Stimulated activated CD4-positive, alpha-beta T cell treated with anti-CD3 and anti-CD28 coated beads, Interleukin-1b, Interleukin-23, amount 100 ng/mL, for 48 hours (primary cell): ENCODE data around the gene ANKRD55.

Experiments used
- DNase-seq: peaks from one replicate; pipeline ENCODE4 v3.0.0-alpha.2; 2020

Gene ANKRD55

DNA sequence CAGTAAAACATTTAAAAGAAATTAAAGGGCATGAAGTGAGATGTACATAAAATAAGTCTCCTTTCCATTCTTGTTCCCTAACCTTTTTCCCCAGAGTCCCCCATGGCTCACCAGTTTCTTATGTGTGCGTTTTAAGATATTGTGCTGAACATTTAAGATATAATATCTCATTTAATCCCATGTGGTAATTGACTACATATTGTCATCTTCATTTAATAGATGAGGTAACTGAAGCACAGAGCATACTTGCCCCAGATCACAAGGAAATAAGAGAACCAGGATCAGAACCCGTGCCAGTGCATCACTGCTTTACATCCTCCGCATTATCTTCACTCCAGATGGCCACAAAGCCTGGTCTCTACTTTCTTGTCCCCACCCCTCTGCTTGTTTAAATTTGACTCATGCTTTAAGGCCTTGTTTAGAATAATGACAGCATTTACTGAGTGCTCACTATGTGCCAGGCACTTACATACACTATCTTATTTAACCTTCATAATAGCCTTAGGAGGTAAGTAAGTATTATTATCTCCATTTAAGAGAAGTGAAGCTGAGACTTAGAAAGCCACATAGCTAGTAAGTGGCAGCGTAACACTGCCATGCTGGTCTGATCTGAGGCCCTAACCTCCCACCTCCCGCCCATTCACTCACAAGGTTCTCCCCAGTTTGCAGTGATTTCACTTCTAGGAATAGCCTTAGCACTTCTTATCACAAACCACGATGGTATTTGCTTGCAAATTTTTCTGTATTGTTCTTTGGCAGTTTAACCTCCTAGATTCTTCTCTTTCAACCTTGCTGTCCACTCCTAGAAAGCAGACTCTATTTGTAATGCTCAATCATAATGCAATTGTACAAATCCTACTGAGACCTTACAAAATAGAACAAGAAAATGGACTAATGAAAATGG is 160.0 kb downstream of the ANKRD55 start:
- DNase-seq, result no peak

DNA sequence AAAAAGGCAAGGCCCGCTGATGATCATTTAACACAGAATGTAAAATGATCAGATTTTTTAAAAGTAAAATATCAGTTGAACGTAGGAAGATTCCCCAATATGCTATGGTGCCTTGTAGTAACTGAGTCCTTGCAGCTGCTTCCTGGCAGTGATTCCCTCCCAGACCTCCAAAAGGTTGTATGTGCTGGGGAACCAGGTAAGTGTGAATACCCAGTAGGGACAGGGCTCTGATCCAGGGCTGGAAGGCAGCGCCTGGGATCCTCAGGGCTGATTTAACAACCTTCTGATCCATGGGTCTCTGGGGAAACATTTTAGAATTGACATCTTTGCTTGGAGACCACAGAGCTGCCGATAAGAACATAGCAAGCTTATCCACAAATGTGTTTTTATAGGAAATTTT is 161.7 kb downstream of the ANKRD55 start:
- no peak for DNase-seq

DNA sequence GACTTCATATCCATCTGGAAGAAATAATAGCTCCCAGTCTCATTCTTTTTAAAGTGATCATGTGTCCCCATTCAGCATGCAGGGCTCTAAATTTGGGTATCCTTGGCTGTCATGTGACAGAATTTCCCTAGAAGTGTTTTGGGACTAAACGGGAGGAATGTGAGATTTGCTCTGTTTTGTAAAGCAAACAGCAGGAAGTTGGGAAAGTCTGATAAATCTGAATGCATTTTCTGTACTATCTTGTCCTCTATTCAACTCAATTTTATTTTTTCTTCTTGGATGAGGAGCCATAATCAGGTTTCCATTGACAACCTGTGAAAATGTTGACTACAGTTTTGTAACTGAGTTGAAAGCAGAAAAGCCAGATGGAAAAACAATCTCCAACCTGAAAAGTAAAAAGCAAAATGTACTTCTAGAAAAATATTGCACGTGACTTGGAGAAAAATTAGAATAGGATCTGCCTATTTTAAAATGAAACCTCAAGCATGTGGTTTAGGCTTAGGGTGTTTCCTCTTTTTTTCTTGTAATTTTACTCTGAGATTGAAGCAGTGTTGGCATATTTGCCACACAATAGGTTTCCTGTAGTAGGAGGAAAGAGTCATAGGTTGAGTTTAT is 162.2 kb downstream of the ANKRD55 start:
- DNase-seq, result no peak

DNA sequence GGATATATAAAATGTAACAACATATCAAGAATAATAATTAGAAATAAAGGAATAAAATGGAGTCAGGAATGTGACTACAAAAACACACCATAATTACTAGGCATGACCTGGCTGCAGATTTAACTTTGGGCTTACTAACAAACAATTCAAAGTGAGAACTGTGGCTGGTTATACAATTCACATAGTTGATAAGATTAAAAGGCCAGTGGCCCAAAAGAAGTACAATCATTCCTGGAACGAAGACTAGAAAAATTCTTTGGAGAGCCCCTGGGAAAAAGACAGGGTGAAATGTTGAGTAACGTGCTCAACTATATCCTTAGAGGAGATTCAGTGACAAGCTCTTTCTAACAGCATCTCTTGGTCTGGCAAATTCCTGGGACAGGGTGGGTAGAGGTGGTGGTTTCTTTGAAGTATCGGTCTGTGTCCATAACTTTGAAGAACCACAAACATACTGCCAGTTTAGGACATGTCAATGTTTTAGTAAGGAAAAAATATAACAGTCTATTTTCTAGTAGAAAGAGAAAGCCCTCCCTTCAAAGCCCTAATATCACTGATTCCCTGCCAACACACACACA is 163.4 kb downstream of the ANKRD55 start:
- DNase-seq, result no peak

DNA sequence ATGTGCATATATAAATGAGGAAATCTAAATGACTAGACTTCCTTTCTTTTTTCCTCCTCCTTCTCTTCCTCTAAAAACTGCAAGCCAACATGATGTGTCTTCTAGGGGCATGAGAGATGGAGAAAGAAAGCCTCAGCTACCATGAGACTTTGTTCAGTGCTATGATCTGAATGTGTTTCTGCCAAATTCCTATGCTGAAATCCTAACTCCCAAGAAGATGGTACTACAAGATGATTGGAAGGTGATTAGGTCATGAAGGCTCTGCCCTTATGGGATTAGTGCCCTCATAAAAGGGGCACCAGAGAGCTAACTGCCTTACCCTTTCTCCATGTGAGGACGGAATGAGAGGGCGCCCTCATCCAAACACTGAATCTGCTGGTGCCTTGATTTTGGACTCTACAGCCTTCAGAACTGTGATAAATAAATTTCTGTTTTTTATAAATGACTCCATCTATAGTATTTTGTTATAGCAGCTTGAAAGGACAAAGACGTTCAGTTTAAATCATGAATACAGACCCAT is 166.1 kb downstream of the ANKRD55 start:
- no peak for DNase-seq

DNA sequence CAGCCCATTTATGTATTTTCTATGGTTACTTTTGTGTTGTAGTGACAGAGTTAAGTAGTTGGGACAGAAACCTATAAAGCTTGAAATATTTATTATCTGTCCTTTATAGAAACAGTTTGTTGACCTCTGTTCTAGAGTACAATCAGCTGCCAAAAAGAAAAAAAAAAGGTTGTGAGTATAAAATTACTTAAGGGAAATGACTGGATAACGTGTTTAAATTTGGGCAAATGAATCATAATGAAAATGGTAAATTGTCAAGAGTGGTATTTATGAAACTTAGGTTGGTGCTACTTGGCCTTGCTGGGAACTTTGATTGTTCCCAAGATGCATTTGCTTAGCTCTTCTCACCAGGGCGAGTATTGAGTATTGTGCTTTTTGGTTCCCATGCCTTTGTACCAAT is 168.1 kb downstream of the ANKRD55 start:
- DNase-seq, result no peak

DNA sequence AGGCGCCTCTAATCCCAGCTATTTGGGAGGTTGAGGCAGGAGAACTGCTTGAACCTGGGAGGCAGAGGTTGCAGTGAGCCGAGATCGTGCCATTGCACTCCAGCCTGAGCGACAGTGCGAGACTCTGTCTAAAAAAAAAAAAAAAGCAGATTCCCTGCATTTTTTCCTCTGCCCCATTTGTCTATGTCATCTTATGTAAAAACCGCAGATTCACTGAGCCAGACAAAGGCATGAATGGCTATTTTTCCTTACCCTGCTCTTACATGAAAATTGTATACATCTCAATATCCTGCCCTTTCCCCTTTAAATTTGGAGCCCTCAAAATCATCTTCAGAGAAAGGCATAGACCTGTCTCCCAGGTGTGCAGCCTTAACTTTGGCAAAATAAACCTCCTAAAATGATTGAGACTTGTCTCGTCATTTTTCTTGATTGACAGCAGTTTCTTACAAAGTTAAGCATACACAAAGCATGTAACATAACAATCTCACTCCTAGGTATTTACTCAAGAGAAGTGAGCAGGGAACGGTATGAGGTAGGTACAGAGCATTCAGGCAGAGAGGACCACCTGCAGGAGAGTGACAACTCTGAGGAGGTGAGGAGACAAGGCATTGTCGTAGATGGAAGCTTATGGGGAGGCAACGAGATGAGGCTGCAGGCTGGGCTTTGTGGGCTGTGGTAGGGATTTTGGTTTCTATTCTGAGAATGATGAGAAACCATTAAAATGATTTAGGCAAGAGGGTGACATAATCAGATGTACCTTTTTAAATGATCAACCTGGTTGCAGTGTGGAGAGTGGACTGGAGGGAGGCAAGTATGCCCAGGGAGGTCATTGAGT is 172.6 kb downstream of the ANKRD55 start:
- peak; percentile 55 for DNase-seq

DNA sequence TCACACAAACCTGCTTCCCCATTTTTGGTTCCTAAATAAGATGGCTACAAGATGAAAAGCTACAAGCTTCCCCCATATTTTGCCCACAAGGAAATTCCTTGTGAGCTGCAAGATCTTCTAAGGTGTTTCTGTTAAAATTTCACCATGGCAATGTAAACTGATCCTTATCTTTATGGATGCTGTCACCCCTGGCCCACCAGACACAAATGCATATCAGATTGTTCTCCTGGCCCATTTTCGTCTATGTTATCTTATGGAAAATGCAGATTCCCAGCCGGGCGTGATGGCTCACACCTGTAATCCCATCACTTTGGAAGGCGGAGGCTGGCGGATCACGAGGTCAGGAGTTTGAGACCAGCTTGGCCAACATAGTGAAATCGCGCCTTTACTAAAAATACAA is 173.3 kb downstream of the ANKRD55 start:
- no peak for DNase-seq

DNA sequence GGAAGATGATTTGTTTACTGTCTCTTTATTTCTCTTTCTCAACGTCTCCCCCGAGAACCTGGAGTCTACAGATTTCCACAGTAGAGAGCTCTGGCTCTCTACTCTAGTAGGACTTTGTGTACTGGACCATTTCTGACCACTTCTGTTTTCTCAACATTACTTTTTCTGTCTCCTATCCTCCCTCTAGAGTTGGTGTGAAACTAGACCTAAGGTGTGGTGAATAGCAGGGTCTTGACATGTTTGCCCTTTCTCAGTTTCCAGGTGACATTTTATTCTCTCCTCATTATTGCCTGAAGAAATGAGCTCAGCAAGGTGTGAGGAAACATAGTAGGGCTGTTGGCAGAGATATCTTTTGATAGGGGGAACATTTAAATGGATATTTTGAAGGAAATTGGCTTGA is 176.3 kb downstream of the ANKRD55 start:
- DNase-seq, result no peak

DNA sequence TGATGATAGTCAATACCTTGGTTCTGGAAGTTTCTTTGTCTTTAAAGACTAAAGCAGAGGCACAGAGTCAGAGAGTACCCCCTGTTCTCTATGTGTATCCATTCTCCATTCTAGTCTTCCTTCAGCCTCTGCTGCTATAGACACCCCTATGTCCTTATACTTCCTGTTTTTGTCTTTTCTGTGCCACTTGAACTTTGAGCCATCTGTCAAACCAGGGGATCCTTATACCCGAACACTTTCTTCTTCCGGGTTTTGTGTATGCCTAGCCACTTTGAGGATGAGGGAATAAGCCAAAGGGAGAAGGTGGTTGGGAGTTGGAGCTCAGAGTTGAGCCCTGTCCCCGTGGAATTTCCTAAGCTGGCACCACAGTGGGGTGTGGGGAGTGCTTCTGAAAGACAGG is 177.3 kb downstream of the ANKRD55 start:
- DNase-seq, result no peak

DNA sequence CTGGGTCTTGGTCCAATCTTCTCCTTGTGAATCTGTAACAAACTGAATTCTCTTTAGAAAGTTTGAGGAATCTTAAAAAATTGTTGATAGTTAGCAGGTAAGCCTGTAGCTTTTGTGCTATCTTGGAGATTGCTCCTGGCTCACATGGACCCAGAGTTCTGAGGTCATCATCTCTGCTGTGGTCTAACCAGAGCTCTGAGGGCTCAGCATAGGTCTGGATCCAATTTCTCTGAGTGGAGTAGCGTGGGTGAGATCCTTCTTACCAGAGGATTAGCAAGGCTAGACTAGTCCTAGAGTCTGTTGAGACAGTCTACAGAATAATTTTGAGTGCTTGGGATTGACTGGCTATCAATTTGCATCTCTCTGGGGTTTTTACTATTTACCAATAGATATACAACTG is 177.8 kb downstream of the ANKRD55 start:
- DNase-seq, result no peak

DNA sequence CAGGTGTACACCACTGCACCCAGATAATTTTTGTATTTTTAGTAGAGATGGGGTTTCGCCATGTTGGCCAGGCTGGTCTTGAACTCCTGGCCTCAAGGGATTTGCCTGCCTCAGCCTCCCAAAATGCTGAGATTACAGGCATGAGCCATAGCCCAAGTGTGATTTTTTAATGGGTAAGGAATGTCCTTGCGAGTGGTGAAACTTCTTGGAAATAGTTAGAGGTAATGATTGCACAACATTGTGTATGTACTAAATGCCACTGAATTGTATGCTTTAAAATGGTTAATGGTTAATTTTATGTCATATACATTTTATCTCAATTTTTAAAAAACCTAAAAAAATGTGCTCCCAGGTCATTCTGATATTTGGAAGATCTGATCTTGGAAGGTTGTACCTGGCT is 178.5 kb downstream of the ANKRD55 start:
- DNase-seq, result no peak

DNA sequence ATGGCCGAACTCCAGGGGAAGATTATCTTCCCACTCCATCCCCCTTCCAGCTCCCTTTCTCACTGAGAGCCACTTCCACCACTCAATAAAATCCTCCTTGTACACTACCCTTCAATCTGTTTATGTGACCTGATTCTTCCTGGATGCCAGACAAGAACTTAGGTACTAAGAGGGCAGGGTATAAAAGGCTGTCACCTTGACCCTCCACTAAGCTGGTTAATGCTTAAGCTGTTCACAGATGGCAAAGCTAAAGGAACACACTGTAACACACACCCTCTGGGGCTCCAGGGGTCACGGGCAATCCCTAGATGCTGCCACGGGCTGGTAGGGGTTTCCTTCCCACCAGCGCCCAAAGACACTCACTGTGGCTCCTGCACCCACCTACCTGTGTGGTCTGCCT is 179.8 kb downstream of the ANKRD55 start:
- DNase-seq, result no peak

DNA sequence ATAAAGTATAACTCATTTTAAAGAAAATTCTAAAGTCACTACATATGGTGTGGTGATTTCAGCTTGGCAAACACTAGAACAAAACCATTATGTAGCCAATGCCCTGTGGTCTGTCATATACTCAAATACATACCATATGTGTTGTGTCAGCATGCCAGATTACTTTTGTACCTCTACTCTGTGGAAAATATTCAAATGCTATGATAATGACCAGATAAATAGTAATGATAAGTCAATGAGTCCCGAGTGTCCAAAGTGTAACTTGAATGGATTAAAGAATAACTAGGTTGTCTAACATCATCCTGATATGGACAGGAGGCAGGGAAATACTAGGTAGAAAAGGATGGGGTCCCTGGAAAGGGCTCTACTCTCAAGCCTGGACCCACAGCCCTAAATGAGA is 180.4 kb downstream of the ANKRD55 start:
- no peak for DNase-seq

DNA sequence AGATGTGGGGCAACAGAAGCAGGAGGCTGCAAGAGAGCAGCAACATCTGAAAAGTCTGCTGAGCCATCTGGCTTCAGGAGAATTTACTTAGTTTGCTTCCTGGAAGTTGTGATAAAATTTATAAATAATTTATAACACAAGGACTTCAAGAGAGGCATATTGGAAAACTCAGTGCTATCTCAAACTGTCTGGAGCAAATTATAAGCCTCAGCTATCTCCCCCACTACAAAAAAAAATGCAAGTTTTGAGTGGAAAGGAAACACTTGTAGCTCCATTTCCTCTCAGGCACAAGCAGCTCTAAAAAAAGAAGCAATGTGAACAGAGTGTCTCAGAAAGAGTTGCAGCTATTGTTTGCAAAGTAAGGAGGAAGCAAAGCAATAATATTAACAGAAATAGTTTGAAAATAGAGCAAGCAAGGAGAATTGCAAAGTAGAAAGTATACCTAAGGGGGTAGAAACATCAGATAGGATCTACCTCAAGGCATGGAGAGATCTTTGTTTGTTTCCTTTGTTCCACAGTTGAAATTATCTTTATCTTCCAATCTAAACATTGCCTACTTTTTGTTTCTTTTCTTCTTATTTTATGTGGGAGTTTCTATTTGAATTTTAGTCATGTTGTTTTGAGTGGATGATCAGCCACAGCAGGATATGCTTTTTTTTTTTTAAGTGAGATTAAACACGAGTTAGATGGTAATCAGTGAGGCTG is 182.4 kb downstream of the ANKRD55 start:
- DNase-seq, result no peak
